ENCODE data around the gene CD244. TPM values are rescaled to one million over a fixed set of nuclear protein-coding genes. Genes with fewer than 3 reads are reported as not detected.

The CD244 gene
- total RNA-seq, 4 donors from 2014 or later = 0.25 to 0.63 (median 0.34) TPM; not detected in 1

GRCh38 chr1:160826546-160826945, 36.1 kb downstream of the CD244 start:
- no peak for DNase-seq (ENCODE audit: low spot score in 2 of 2)
- intact Hi-C loops (cut with DNase I; ENCODE audit: low total_unique reads) = no loop called here
- TF ChIP-seq POLR2A (IDR thresholded peaks at IDR 0.05) (no peak), CTCF (IDR thresholded peaks at IDR 0.05) (no peak)
- no peak overlapping the region for H3K4me3 ChIP-seq (ENCODE audit: low read depth, poor library complexity, severe bottlenecking)
- 92 to 94% methylated on average over 1 of the region's 1 CpG for WGBS, 2 donors

GRCh38 chr1:160823296-160823695, 39.4 kb downstream of the CD244 start:
- intact Hi-C loops (cut with DNase I; ENCODE audit: low total_unique reads) = no loop called here
- DNase-seq (ENCODE audit: low spot score in 2 of 2) = no peak
- no peak for TF ChIP-seq POLR2A (IDR thresholded peaks at IDR 0.05)
- TF ChIP-seq CTCF (IDR thresholded peaks at IDR 0.05) = no peak
- WGBS, 2 donors = 78 to 89% methylated on average over 3 of the region's 3 CpGs
- no peak overlapping the region for H3K4me3 ChIP-seq (ENCODE audit: low read depth, poor library complexity, severe bottlenecking)

- intact Hi-C loops (cut with DNase I; ENCODE audit: low total_unique reads) = no loop called here
- TF ChIP-seq POLR2A (IDR thresholded peaks at IDR 0.05) = no peak
- no peak for TF ChIP-seq CTCF (IDR thresholded peaks at IDR 0.05)
- no peak for DNase-seq (ENCODE audit: low spot score in 2 of 2)
- H3K4me3 ChIP-seq (ENCODE audit: low read depth, poor library complexity, severe bottlenecking) = no peak overlapping the region
- WGBS, 2 donors = 79 to 86% methylated on average over 8 of the region's 8 CpGs
These were observed 41.1 kb downstream of the CD244 start for GRCh38 chr1:160821627-160822026.

GRCh38 chr1:160819186-160819585, 43.5 kb downstream of the CD244 start:
- H3K4me3 ChIP-seq (ENCODE audit: low read depth, poor library complexity, severe bottlenecking) = no peak overlapping the region
- WGBS, 2 donors = 64 to 79% methylated on average over 3 of the region's 3 CpGs
- intact Hi-C loops (cut with DNase I; ENCODE audit: low total_unique reads) = no loop called here
- TF ChIP-seq CTCF (IDR thresholded peaks at IDR 0.05) (no peak), POLR2A (IDR thresholded peaks at IDR 0.05) (no peak)
- no peak for DNase-seq (ENCODE audit: low spot score in 2 of 2)

- TF ChIP-seq POLR2A (IDR thresholded peaks at IDR 0.05) = no peak
- no peak for TF ChIP-seq CTCF (IDR thresholded peaks at IDR 0.05)
- WGBS, 2 donors = 60 to 74% methylated on average over 9 of the region's 9 CpGs
- DNase-seq (ENCODE audit: low spot score in 2 of 2) = no peak
- intact Hi-C loops (cut with DNase I; ENCODE audit: low total_unique reads) = no loop called here
- H3K4me3 ChIP-seq (ENCODE audit: low read depth, poor library complexity, severe bottlenecking) = no peak overlapping the region
These were observed 44.3 kb downstream of the CD244 start for GRCh38 chr1:160818207-160818937.

GRCh38 chr1:160814856-160815255, 47.8 kb downstream of the CD244 start:
- intact Hi-C loops (cut with DNase I; ENCODE audit: low total_unique reads) = no loop called here
- 90 to 92% methylated on average over 8 of the region's 8 CpGs for WGBS, 2 donors
- TF ChIP-seq CTCF (IDR thresholded peaks at IDR 0.05) = no peak
- no peak for TF ChIP-seq POLR2A (IDR thresholded peaks at IDR 0.05)
- H3K4me3 ChIP-seq (ENCODE audit: low read depth, poor library complexity, severe bottlenecking) = no peak overlapping the region
- DNase-seq (ENCODE audit: low spot score in 2 of 2) = no peak
